HEK293T (cell line): ENCODE measurements around the gene MT1H.

Experiments
- BHLHE40 ChIP-seq: fragments of 450-650 bp; IDR thresholded peaks from 2 replicates; pipeline ENCODE4 v1.6.1; 2016; ENCODE audit warnings: mild to moderate bottlenecking, moderate library complexity, borderline replicate concordance
- CTBP1 ChIP-seq: fragments of 450-650 bp; IDR thresholded peaks from 2 replicates; pipeline ENCODE4 v1.6.1; 2016; ENCODE audit warnings: borderline replicate concordance
- FOXM1 ChIP-seq: fragments of 450-650 bp; IDR thresholded peaks from 2 replicates; pipeline ENCODE4 v1.6.1; 2017; ENCODE audit warnings: mild to moderate bottlenecking, borderline replicate concordance
- PKNOX1 ChIP-seq: fragments of 450-650 bp; IDR thresholded peaks from 2 replicates; pipeline ENCODE4 v1.6.1; 2016
- SP1 ChIP-seq: fragments of 450-650 bp; IDR thresholded peaks from 2 replicates; pipeline ENCODE4 v1.6.1; 2017
- SUZ12 ChIP-seq: fragments of 450-650 bp; IDR thresholded peaks from 2 replicates; pipeline ENCODE4 v1.6.1; 2016; ENCODE audit warnings: mild to moderate bottlenecking

- TF ChIP-seq SP1 (no peak), SUZ12 (no peak), FOXM1 (no peak), CTBP1 (no peak), PKNOX1 (no peak), BHLHE40 (no peak)
Observed at GRCh38 chr16:56632848-56633365, 36.7 kb upstream of the MT1H start.
